GM23338 (cell line): Measurements from ENCODE around the gene ASPG. TPM values are rescaled to one million over a fixed set of nuclear protein-coding genes. Genes with fewer than 3 reads are reported as not detected.

Experiments
- ATAC-seq: fragments of 200-7000 bp; cut with Tn5 transposase; 3 replicates; pipeline ENCODE4 v1.9.1; 2020
- DNase-seq: peaks from one replicate; pipeline ENCODE4 v3.0.0-alpha.2; 2015; ENCODE audit warnings: low spot score
- H2AFZ ChIP-seq: fragments of 200-600 bp; sonication (generic); 2 replicates; pipeline ENCODE4 v1.8.0; 2016; ENCODE audit warnings: antibody characterized with exemption, mild to moderate bottlenecking, moderate library complexity
- H3F3A ChIP-seq: fragments of 200-600 bp; sonication (generic); replicated peaks from 2 replicates; pipeline ENCODE4 v1.8.0; 2017; ENCODE audit warnings: antibody characterized with exemption, mixed run types, low read depth
- H3K27ac ChIP-seq: fragments of 200-600 bp; sonication (generic); 2 replicates; pipeline ENCODE4 v1.6.1; 2016; ENCODE audit warnings: low read depth
- H3K27me3 ChIP-seq: fragments of 200-600 bp; sonication (generic); 2 replicates; pipeline ENCODE4 v1.8.0; 2016; ENCODE audit warnings: mild to moderate bottlenecking, mixed run types, moderate library complexity; ENCODE audit not compliant: insufficient read depth
- H3K36me3 ChIP-seq: fragments of 200-600 bp; sonication (generic); 2 replicates; pipeline ENCODE4 v1.8.0; 2016; ENCODE audit warnings: mild to moderate bottlenecking; ENCODE audit not compliant: insufficient read depth
- H3K4me1 ChIP-seq: fragments of 200-600 bp; sonication (generic); 2 replicates; pipeline ENCODE4 v1.8.0; 2016; ENCODE audit warnings: mild to moderate bottlenecking, moderate library complexity; ENCODE audit not compliant: insufficient read depth
- H3K4me2 ChIP-seq: fragments of 200-600 bp; sonication (generic); 2 replicates; pipeline ENCODE4 v1.7.1; 2017; ENCODE audit warnings: mixed run types
- H3K4me3 ChIP-seq: fragments of 200-600 bp; sonication (generic); 2 replicates; pipeline ENCODE4 v1.6.1; 2016; ENCODE audit warnings: mixed run types
- H3K79me2 ChIP-seq: fragments of 200-600 bp; sonication (generic); replicated peaks from 2 replicates; pipeline ENCODE4 v1.8.0; 2017; ENCODE audit warnings: mild to moderate bottlenecking; ENCODE audit not compliant: insufficient read depth
- H3K9me2 ChIP-seq: fragments of 200-600 bp; sonication (generic); 2 replicates; pipeline ENCODE4 v1.8.0; 2017; ENCODE audit not compliant: insufficient read depth
- H4K20me1 ChIP-seq: fragments of 200-600 bp; sonication (generic); replicated peaks from 2 replicates; pipeline ENCODE4 v1.8.0; 2017; ENCODE audit warnings: mild to moderate bottlenecking; ENCODE audit not compliant: insufficient read depth
- H3K27ac Mint-ChIP-seq: 2 replicates; pipeline ENCODE4 v1.8.0; 2020; ENCODE audit warnings: inconsistent platforms, mild to moderate bottlenecking, moderate library complexity, mixed read lengths
- H3K27me3 Mint-ChIP-seq: 3 replicates; pipeline ENCODE4 v1.8.0; 2022; ENCODE audit warnings: low read depth, mild to moderate bottlenecking, moderate library complexity, mixed read lengths, inconsistent platforms; ENCODE audit not compliant: insufficient read depth, poor library complexity
- H3K36me3 Mint-ChIP-seq: 3 replicates; pipeline ENCODE4 v1.8.0; 2021; ENCODE audit warnings: low read depth, mild to moderate bottlenecking, inconsistent platforms, moderate library complexity, mixed read lengths
- H3K4me1 Mint-ChIP-seq: 3 replicates; pipeline ENCODE4 v1.8.0; 2020; ENCODE audit warnings: mild to moderate bottlenecking, inconsistent platforms, mixed read lengths
- H3K4me3 Mint-ChIP-seq: 3 replicates; pipeline ENCODE4 v1.8.0; 2021; ENCODE audit warnings: moderate library complexity, mild to moderate bottlenecking, inconsistent platforms, mixed read lengths
- H3K9me3 Mint-ChIP-seq: 3 replicates; pipeline ENCODE4 v1.8.0; 2020; ENCODE audit warnings: moderate library complexity, mild to moderate bottlenecking, inconsistent platforms, mixed read lengths
- EZH2 ChIP-seq: fragments of 200-600 bp; sonication (generic); IDR thresholded peaks from one replicate; pipeline ENCODE4 v1.8.0; 2017; ENCODE audit warnings: antibody characterized with exemption, mild to moderate bottlenecking, low read depth; ENCODE audit not compliant: unreplicated experiment
- EZH2phosphoT487 ChIP-seq: fragments of 200-600 bp; sonication (generic); IDR thresholded peaks from one replicate; pipeline ENCODE4 v1.8.1; 2018; ENCODE audit warnings: antibody characterized with exemption; ENCODE audit not compliant: unreplicated experiment
- ZNF331 ChIP-seq: fragments of 250-450 bp; sonication (Bioruptor Pico); IDR thresholded peaks from 2 replicates; pipeline ENCODE4 v1.5.0; 2020; ENCODE audit warnings: low read depth, mild to moderate bottlenecking, moderate library complexity
- polyA plus RNA-seq: library from polyadenylated mRNA; unstranded; fragments of >200 nt; fragmentation: Nextera tagmentation; extraction: Ambion mirVana; gene quantifications from 2 replicates; pipeline ENCODE4 v1.2.1, GENCODE V29; 2016
- total RNA-seq: library from RNA; depleted of rRNA; stranded (reverse); fragments of >200 nt; shearing (Covaris generic); gene quantifications from 2 replicates; pipeline ENCODE4 v1.2.3, GENCODE V29; 2014
- TF ChIP-seq, protein P1 (sequence below), 2 experiments: fragments of 200-600 bp in 1 of 2; sonication (generic) in 1 of 2; conservative IDR thresholded peaks; 2 replicates each; pipeline versions ENCODE4 v1.5.1 to v1.6.1; 2016 to 2017; ENCODE audit warnings: antibody characterized with exemption in 2 of 2, low read depth in 2 of 2, mild to moderate bottlenecking in 2 of 2, moderate library complexity in 1 of 2
- TF ChIP-seq, protein P2 (sequence below): IDR thresholded peaks from one replicate; pipeline ENCODE4 v1.6.1; 2018; ENCODE audit warnings: antibody characterized with exemption; ENCODE audit not compliant: unreplicated experiment
- TF ChIP-seq, protein P3 (sequence below): IDR thresholded peaks from 2 replicates; pipeline ENCODE4 v1.6.1; 2016; ENCODE audit warnings: antibody characterized with exemption

The ASPG gene
- total and polyA plus RNA-seq, 2 experiments from 2014 or later = 0.61 to 6.2 TPM

DNA sequence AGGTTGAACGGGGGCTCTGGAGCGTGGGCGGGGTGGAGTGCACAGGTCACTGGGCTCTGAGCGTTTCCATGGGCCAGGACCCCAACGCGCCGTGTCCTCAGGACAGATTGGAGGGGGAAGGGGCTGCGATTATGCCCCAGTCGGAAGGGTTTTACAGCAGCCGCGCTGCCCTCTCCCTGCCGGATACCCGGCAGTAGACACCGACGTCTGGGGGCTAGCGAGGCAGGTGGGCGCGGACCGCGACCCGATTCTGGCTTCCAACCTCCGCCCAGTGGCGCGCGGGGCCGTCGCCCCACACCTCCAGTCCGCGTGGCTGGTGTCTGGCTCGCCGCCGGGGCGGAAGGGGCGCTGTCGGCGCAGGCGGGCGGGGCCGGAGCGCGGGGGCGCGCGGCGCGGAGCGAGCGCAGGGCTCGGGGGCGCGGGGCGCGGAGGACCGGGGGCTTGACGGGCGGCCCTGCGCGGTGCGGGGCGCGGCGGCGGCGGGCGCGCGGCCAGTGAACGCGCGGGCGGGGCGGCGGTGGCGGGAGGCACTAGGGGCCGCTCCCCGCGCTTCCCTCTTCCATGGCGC, 50.5 kb downstream of the ASPG start:
- Histone ChIP-seq H3K27ac (no peak overlapping the region), H3K9me2 (no peaks in the 10 kb centered on the region), H4K20me1 (no peaks in the 10 kb centered on the region), H2AFZ (peak overlapping the region; percentile 93), H3K4me1 (peaks cover 12% of the 10 kb centered on the region), H3F3A (no peaks in the 10 kb centered on the region), H3K36me3 (no peaks in the 10 kb centered on the region), H3K79me2 (peaks cover 19% of the 10 kb centered on the region), H3K4me2 (peak overlapping the region; percentile 90), H3K4me3 (peak overlapping the region; percentile 71), H3K27me3 (peaks cover 27% of the 10 kb centered on the region)
- peaks cover 21% of the 10 kb centered on the region; the same call in 2 of the 3 replicates for H3K4me1 Mint-ChIP-seq
- H3K36me3 Mint-ChIP-seq = no peaks in the 10 kb centered on the region
- TF ChIP-seq, protein P1, sequence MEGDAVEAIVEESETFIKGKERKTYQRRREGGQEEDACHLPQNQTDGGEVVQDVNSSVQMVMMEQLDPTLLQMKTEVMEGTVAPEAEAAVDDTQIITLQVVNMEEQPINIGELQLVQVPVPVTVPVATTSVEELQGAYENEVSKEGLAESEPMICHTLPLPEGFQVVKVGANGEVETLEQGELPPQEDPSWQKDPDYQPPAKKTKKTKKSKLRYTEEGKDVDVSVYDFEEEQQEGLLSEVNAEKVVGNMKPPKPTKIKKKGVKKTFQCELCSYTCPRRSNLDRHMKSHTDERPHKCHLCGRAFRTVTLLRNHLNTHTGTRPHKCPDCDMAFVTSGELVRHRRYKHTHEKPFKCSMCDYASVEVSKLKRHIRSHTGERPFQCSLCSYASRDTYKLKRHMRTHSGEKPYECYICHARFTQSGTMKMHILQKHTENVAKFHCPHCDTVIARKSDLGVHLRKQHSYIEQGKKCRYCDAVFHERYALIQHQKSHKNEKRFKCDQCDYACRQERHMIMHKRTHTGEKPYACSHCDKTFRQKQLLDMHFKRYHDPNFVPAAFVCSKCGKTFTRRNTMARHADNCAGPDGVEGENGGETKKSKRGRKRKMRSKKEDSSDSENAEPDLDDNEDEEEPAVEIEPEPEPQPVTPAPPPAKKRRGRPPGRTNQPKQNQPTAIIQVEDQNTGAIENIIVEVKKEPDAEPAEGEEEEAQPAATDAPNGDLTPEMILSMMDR (conservative IDR thresholded peaks at IDR 0.05; ENCODE audit: low read depth in 2 of 2) = peak in 1 of 2 experiments; percentile 31; a peak in 1 of 4 replicates
- TF ChIP-seq ZNF331 (CRISPR knock-in tag) = no peak
- TF ChIP-seq, protein P2, sequence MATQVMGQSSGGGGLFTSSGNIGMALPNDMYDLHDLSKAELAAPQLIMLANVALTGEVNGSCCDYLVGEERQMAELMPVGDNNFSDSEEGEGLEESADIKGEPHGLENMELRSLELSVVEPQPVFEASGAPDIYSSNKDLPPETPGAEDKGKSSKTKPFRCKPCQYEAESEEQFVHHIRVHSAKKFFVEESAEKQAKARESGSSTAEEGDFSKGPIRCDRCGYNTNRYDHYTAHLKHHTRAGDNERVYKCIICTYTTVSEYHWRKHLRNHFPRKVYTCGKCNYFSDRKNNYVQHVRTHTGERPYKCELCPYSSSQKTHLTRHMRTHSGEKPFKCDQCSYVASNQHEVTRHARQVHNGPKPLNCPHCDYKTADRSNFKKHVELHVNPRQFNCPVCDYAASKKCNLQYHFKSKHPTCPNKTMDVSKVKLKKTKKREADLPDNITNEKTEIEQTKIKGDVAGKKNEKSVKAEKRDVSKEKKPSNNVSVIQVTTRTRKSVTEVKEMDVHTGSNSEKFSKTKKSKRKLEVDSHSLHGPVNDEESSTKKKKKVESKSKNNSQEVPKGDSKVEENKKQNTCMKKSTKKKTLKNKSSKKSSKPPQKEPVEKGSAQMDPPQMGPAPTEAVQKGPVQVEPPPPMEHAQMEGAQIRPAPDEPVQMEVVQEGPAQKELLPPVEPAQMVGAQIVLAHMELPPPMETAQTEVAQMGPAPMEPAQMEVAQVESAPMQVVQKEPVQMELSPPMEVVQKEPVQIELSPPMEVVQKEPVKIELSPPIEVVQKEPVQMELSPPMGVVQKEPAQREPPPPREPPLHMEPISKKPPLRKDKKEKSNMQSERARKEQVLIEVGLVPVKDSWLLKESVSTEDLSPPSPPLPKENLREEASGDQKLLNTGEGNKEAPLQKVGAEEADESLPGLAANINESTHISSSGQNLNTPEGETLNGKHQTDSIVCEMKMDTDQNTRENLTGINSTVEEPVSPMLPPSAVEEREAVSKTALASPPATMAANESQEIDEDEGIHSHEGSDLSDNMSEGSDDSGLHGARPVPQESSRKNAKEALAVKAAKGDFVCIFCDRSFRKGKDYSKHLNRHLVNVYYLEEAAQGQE = no peak
- TF ChIP-seq EZH2 = peak; percentile 58
- ATAC-seq (no peak), DNase-seq (no peak)
- peaks cover 35% of the 10 kb centered on the region for H3K27me3 Mint-ChIP-seq
- H3K9me3 Mint-ChIP-seq = no peaks in the 10 kb centered on the region
- H3K4me3 Mint-ChIP-seq = peak overlapping the region; percentile 69
- H3K27ac Mint-ChIP-seq = no peak overlapping the region

DNA sequence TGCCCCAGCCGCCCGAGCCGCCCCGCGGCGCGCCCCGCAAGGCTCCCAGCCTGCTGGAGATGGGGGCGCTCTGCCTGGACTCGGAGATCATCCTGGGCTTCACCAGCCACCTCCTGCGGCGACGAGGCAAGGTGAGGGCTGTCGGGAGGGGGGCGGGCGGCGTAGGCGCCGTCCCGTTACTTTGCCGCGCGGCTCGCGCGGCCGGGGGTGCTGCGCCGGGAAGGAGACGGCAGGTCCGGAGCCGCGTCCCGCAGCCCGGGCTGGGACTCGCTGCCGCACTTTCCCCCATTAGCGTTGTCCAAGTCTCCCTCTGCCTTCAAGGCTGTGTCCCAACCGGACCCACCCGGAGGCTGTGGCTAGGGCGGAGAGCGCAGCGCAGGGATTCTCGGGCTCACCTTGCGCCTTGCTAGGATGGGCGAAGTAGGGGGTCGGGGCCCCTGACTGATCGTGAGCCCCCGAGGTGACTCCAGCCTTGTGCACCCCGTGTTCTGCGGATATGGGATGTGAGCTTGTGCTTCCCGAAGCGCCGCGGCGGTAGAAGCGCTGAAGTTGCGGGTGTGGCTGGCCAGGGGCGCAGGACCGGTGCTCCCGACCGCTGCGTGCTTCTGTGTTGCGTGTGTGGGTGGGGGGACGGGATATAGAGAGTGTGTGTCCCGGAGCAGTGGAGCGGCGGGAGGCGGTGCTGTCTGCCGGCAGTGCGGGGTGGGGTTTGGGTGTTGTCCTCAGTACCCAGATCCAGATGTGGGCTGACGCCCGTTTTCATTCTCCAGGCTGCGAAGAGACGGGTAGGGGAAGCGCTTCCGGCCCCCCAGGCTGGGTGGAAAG, 51.2 kb downstream of the ASPG start:
- Histone ChIP-seq H3K27ac (no peak overlapping the region), H3K4me2 (peak overlapping the region; percentile 90), H3K27me3 (peaks cover 27% of the 10 kb centered on the region), H4K20me1 (no peaks in the 10 kb centered on the region), H3K9me2 (no peaks in the 10 kb centered on the region), H3K79me2 (peaks cover 23% of the 10 kb centered on the region), H3F3A (no peaks in the 10 kb centered on the region), H3K4me3 (peak overlapping the region; percentile 71), H2AFZ (peak overlapping the region; percentile 56; the same call in 1 of the 2 replicates), H3K4me1 (peaks cover 12% of the 10 kb centered on the region), H3K36me3 (no peaks in the 10 kb centered on the region)
- DNase-seq = no peak
- peaks cover 35% of the 10 kb centered on the region for H3K27me3 Mint-ChIP-seq
- peaks cover 22% of the 10 kb centered on the region; the same call in 2 of the 3 replicates for H3K4me1 Mint-ChIP-seq
- H3K27ac Mint-ChIP-seq = no peak overlapping the region
- peak; percentile 67 for TF ChIP-seq EZH2
- TF ChIP-seq EZH2phosphoT487 = peak; percentile 57
- TF ChIP-seq, protein P3, sequence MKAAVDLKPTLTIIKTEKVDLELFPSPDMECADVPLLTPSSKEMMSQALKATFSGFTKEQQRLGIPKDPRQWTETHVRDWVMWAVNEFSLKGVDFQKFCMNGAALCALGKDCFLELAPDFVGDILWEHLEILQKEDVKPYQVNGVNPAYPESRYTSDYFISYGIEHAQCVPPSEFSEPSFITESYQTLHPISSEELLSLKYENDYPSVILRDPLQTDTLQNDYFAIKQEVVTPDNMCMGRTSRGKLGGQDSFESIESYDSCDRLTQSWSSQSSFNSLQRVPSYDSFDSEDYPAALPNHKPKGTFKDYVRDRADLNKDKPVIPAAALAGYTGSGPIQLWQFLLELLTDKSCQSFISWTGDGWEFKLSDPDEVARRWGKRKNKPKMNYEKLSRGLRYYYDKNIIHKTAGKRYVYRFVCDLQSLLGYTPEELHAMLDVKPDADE = no peak
- H3K4me3 Mint-ChIP-seq = peak overlapping the region; percentile 68
- H3K36me3 Mint-ChIP-seq = no peaks in the 10 kb centered on the region
- ATAC-seq = no peak
- H3K9me3 Mint-ChIP-seq = no peaks in the 10 kb centered on the region
